Activated naive CD8-positive, alpha-beta T cell treated with anti-CD3 and anti-CD28 coated beads, Interleukin-2, amount 50 U/mL, for 24 hours (primary cell): ENCODE measurements around the gene UNC13B.
A peak's percentile ranks its signal among the peaks of the same experiment; 100 is the strongest.
"Not testable (repeated sequence)": the region's sequence is repeated elsewhere in the genome, so short reads cannot be mapped to it uniquely, and the experiment has no call there.

Experiments used
- ATAC-seq: fragments of 150-1000 bp; cut with Tn5 transposase; one replicate; pipeline ENCODE4 v1.10.0; 2021
- DNase-seq: peaks from one replicate; pipeline ENCODE4 v3.0.0; 2021
- H3K27ac Mint-ChIP-seq: one replicate; pipeline ENCODE4 v1.8.0; 2021; ENCODE audit warnings: mild to moderate bottlenecking, mixed read lengths
- H3K27me3 Mint-ChIP-seq: one replicate; pipeline ENCODE4 v1.8.0; 2021; ENCODE audit warnings: mixed read lengths
- H3K36me3 Mint-ChIP-seq: one replicate; pipeline ENCODE4 v1.8.0; 2021; ENCODE audit warnings: low read depth, mixed read lengths
- H3K4me1 Mint-ChIP-seq: one replicate; pipeline ENCODE4 v1.8.0; 2021; ENCODE audit warnings: mixed read lengths
- H3K4me3 Mint-ChIP-seq: one replicate; pipeline ENCODE4 v1.8.0; 2021; ENCODE audit warnings: mild to moderate bottlenecking, moderate library complexity, mixed read lengths
- H3K9me3 Mint-ChIP-seq: one replicate; pipeline ENCODE4 v1.8.0; 2021; ENCODE audit warnings: mixed read lengths

UNC13B gene

GRCh38 chr9:35182401-35182800 is 20.6 kb downstream of the UNC13B start:
- H3K4me1 Mint-ChIP-seq, DNase-seq, H3K27ac Mint-ChIP-seq, H3K4me3 Mint-ChIP-seq, ATAC-seq, H3K27me3 Mint-ChIP-seq, H3K36me3 Mint-ChIP-seq, H3K9me3 Mint-ChIP-seq: not testable (repeated sequence)

GRCh38 chr9:35182996-35183754 is 21.4 kb downstream of the UNC13B start:
- not testable (repeated sequence) for DNase-seq, H3K27ac Mint-ChIP-seq, H3K4me1 Mint-ChIP-seq, H3K27me3 Mint-ChIP-seq, H3K4me3 Mint-ChIP-seq, H3K36me3 Mint-ChIP-seq, ATAC-seq, H3K9me3 Mint-ChIP-seq

DNA sequence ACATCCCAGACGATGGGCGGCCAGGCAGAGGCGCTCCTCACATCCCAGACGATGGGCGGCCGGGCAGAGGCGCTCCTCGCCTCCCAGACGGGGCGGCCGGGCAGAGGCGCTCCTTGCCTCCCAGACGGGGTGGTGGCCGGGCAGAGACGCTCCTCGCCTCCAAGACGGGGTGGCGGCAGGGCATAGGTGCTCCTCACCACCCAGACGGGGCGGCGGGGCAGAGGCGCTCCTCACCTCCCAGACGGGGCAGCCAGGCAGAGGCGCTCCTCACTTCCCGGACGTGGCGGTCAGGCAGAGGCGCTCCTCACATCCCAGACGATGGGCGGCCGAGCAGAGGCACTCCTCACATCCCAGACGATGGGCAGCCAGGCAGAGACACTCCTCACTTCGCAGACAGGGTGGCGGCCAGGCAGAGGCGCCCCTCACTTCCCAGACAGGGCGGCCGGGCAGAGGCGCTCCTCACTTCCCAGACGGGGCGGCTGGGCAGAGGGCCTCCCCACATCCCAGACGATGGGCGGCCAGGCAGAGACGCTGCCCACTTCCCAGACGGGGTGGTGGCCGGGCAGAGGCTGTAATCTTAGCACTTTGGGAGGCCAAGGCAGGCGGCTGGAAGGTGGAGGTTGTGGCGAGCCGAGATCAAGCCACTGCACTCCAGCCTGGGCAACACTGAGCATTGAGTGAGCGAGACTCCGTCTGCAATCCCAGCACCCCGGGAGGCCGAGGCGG is 22.1 kb downstream of the UNC13B start:
- H3K36me3 Mint-ChIP-seq, ATAC-seq, H3K9me3 Mint-ChIP-seq: not testable (repeated sequence)

DNA sequence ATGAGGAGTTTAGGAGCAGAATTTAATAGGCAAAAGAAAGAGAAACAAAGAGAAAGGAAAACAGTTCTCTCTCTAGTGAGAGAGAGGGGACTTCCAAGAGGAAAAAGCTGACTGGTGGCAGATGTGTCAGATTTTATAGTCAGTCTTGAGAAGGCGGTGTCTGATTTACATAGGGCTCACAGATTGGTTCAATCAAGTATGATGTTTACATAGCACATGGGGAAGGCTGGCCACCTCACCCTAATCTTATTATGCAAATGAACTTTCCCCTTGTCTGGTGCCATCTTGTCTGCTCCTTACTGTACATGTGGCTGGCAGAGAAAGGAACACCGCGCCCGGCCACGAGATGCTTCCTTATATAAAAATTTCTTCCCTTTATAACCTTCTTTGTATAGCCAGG is 24.7 kb downstream of the UNC13B start:
- DNase-seq (no peak), ATAC-seq (no peak)
- H3K4me1 Mint-ChIP-seq, result no peaks in the 10 kb centered on the region
- H3K9me3 Mint-ChIP-seq, result peaks cover 7% of the 10 kb centered on the region
- peaks cover 3% of the 10 kb centered on the region for H3K36me3 Mint-ChIP-seq
- no peak overlapping the region for H3K27ac Mint-ChIP-seq
- H3K4me3 Mint-ChIP-seq, result no peak overlapping the region
- H3K27me3 Mint-ChIP-seq, result no peaks in the 10 kb centered on the region

More for the DNA sequence above, 22.1 kb downstream of the UNC13B start:
- H3K4me1 Mint-ChIP-seq, H3K4me3 Mint-ChIP-seq, DNase-seq, H3K27me3 Mint-ChIP-seq, H3K27ac Mint-ChIP-seq: not testable (repeated sequence)

DNA sequence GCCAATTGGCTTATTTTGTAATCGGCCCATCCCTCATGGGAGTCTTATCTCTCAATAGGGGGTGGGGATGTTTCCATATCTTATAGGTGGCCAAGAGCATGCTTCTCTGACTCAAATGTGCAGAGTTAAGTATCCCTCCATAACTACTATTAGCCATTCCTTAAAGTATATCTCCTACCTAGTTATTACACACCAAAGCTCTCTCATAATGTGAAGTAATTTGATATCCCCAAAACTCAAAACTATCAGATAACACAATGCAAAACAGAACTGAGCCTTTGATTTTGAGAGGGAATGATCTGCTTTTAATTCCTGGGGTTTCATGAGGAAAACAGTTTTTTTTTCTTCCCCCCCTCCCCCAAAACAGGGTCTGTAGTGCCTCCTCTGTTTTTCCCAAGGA is 28.4 kb downstream of the UNC13B start:
- peaks cover 23% of the 10 kb centered on the region for H3K9me3 Mint-ChIP-seq
- no peaks in the 10 kb centered on the region for H3K4me1 Mint-ChIP-seq
- no peak for DNase-seq
- no peak overlapping the region for H3K27ac Mint-ChIP-seq
- no peak overlapping the region for H3K4me3 Mint-ChIP-seq
- peaks cover 13% of the 10 kb centered on the region for H3K36me3 Mint-ChIP-seq
- no peak for ATAC-seq
- H3K27me3 Mint-ChIP-seq, result peaks cover 2% of the 10 kb centered on the region

DNA sequence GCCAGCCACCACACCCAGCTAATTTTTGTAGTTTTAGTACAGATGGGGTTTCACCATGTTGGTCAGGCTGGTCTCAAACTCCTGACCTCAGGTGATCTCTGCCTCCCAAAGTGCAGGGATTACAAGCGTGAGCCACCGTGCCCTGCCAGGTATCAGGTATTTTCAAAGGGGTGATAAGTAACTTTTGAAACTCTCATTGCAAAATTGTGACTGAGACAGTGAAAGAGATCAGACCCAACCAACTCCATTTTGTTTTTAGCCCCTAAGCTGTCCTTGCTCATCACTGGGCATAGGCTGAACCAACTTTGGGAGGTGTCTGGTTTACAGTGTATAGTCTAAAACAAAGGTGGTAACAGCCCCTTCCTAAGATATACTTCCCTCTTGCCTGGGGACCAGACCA is 29.3 kb downstream of the UNC13B start:
- Mint-ChIP-seq H3K9me3 (peaks cover 23% of the 10 kb centered on the region), H3K36me3 (peaks cover 13% of the 10 kb centered on the region), H3K27ac (no peak overlapping the region), H3K27me3 (peaks cover 2% of the 10 kb centered on the region), H3K4me3 (no peak overlapping the region), H3K4me1 (no peaks in the 10 kb centered on the region)
- ATAC-seq (no peak), DNase-seq (no peak)

GRCh38 chr9:35193762-35194161 is 32.0 kb downstream of the UNC13B start:
- ATAC-seq (no peak), DNase-seq (no peak)
- H3K27ac Mint-ChIP-seq, result no peak overlapping the region
- peaks cover 13% of the 10 kb centered on the region for H3K36me3 Mint-ChIP-seq
- no peak overlapping the region for H3K4me3 Mint-ChIP-seq
- H3K4me1 Mint-ChIP-seq, result no peaks in the 10 kb centered on the region
- H3K27me3 Mint-ChIP-seq, result peaks cover 6% of the 10 kb centered on the region
- H3K9me3 Mint-ChIP-seq, result peaks cover 23% of the 10 kb centered on the region

GRCh38 chr9:35195683-35196082 is 33.9 kb downstream of the UNC13B start:
- no peak for DNase-seq
- Mint-ChIP-seq H3K9me3 (peaks cover 23% of the 10 kb centered on the region), H3K4me3 (no peak overlapping the region), H3K4me1 (no peaks in the 10 kb centered on the region), H3K36me3 (peaks cover 13% of the 10 kb centered on the region), H3K27me3 (peaks cover 6% of the 10 kb centered on the region), H3K27ac (no peak overlapping the region)
- ATAC-seq, result no peak

- peaks cover 13% of the 10 kb centered on the region for H3K27me3 Mint-ChIP-seq
- H3K36me3 Mint-ChIP-seq, result peaks cover 10% of the 10 kb centered on the region
- H3K4me3 Mint-ChIP-seq, result no peak overlapping the region
- no peak for DNase-seq
- H3K4me1 Mint-ChIP-seq, result no peaks in the 10 kb centered on the region
- H3K9me3 Mint-ChIP-seq, result peaks cover 16% of the 10 kb centered on the region
- no peak overlapping the region for H3K27ac Mint-ChIP-seq
- ATAC-seq, result no peak
These were observed 36.4 kb downstream of the UNC13B start for GRCh38 chr9:35198191-35198590.

- no peak overlapping the region for H3K4me3 Mint-ChIP-seq
- ATAC-seq (no peak), DNase-seq (no peak)
- no peak overlapping the region for H3K27ac Mint-ChIP-seq
- peaks cover 14% of the 10 kb centered on the region for H3K36me3 Mint-ChIP-seq
- peaks cover 9% of the 10 kb centered on the region for H3K27me3 Mint-ChIP-seq
- peaks cover 2% of the 10 kb centered on the region for H3K4me1 Mint-ChIP-seq
- H3K9me3 Mint-ChIP-seq, result peaks cover 29% of the 10 kb centered on the region
These were observed 41.7 kb downstream of the UNC13B start for GRCh38 chr9:35203528-35203927.

DNA sequence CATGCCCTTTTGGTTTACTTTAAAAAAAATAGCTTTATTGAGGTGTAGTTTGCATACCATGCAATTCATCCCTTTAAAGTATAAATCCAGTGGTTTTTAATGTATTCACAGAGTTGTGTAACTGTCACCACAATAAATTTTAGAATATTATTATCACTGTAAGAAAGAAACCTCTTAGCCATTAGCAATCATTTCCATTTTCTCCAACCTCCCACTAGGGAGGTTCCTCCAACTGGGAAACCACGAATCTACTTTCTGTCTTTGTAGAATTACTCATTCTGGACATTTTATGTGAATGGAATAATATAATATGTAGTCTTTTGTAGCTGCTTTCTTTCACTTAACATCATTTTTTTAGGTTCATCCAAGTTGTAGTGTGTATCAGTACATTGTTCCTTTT is 43.5 kb downstream of the UNC13B start:
- Mint-ChIP-seq H3K9me3 (peaks cover 29% of the 10 kb centered on the region), H3K27ac (no peak overlapping the region), H3K4me1 (peaks cover 2% of the 10 kb centered on the region), H3K27me3 (peaks cover 9% of the 10 kb centered on the region), H3K36me3 (peaks cover 14% of the 10 kb centered on the region), H3K4me3 (no peak overlapping the region)
- ATAC-seq (peak; percentile 20), DNase-seq (no peak)

GRCh38 chr9:35211854-35212253 is 50.0 kb downstream of the UNC13B start:
- peaks cover 2% of the 10 kb centered on the region for H3K27me3 Mint-ChIP-seq
- DNase-seq, result no peak
- peaks cover 7% of the 10 kb centered on the region for H3K9me3 Mint-ChIP-seq
- H3K27ac Mint-ChIP-seq, result no peak overlapping the region
- H3K4me1 Mint-ChIP-seq, result no peaks in the 10 kb centered on the region
- H3K4me3 Mint-ChIP-seq, result no peak overlapping the region
- no peak for ATAC-seq
- no peaks in the 10 kb centered on the region for H3K36me3 Mint-ChIP-seq

- no peak for ATAC-seq
- H3K4me1 Mint-ChIP-seq, result no peaks in the 10 kb centered on the region
- H3K36me3 Mint-ChIP-seq, result no peaks in the 10 kb centered on the region
These were observed 59.0 kb downstream of the UNC13B start for GRCh38 chr9:35220659-35221338.

DNA sequence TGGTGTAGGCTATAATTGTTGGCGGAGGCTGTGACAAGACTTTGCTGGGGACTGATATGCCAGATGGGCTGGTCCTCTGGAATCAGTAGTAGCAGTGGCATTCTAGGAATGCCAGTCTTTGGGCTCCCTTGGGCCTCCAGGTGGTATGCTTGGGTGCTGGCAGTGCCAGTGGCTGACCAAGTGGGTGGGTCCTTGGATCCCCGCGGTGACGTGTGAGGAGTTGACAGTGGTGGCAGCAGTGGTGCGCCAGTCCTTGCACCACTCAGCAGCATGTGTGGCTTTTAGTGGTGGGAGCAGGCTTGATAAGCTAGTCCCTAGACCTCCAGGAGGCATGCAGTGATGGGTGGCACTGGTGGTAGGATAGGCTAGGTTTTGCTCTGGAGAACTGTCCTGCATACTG is 63.9 kb downstream of the UNC13B start:
- ATAC-seq, result no peak

More at GRCh38 chr9:35220659-35221338, 59.0 kb downstream of the UNC13B start:
- no peak for DNase-seq
- Mint-ChIP-seq H3K4me3 (no peak overlapping the region), H3K9me3 (peaks cover 19% of the 10 kb centered on the region), H3K27me3 (peaks cover 9% of the 10 kb centered on the region), H3K27ac (no peak overlapping the region)

DNA sequence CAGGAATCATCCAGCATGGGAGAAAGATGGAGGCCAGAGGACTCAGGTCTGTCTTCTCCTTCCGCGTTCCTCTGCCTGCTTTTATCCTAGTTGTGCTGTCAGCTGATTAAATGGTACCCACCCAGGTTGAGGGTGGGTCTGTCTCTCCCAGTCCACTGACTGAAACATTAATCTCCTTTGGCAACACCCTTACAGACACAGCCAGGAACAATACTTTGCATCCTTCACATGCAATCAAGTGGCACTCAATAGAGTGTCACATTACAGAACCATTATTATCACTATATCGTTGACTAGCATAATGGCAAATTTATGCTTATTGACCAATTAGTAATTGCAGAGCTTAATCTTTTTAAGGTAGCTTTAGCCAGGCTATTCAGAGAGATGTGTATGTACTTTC is 64.8 kb downstream of the UNC13B start:
- DNase-seq (no peak), ATAC-seq (no peak)
- H3K4me3 Mint-ChIP-seq, result no peak overlapping the region
- H3K36me3 Mint-ChIP-seq, result no peaks in the 10 kb centered on the region
- H3K27ac Mint-ChIP-seq, result no peak overlapping the region
- peaks cover 14% of the 10 kb centered on the region for H3K9me3 Mint-ChIP-seq
- no peaks in the 10 kb centered on the region for H3K4me1 Mint-ChIP-seq
- peaks cover 7% of the 10 kb centered on the region for H3K27me3 Mint-ChIP-seq

More for the DNA sequence above, 63.9 kb downstream of the UNC13B start:
- DNase-seq, result no peak
- Mint-ChIP-seq H3K27ac (no peak overlapping the region), H3K4me3 (no peak overlapping the region), H3K9me3 (peaks cover 15% of the 10 kb centered on the region), H3K27me3 (peaks cover 7% of the 10 kb centered on the region), H3K4me1 (no peaks in the 10 kb centered on the region), H3K36me3 (no peaks in the 10 kb centered on the region)
